Spleen (tissue), 11 donors: ENCODE measurements around the gene CIPC. TPM values are rescaled to one million over a fixed set of nuclear protein-coding genes. Genes with fewer than 3 reads are reported as not detected.

ENCODE experiments used
- DNase-seq: peaks from one replicate; pipeline ENCODE4 v3.0.0-alpha.2; 2020
- H3K27ac ChIP-seq, 8 donors: fragments of 200-600 bp; sonication (generic) in 7 of 8; 1 replicate in 4 of 8; 2 replicates in 4 of 8; pipeline versions ENCODE4 v1.5.0 to v1.8.0; 2016 to 2021; ENCODE audit warnings: inconsistent platforms in 4 of 8, mild to moderate bottlenecking in 4 of 8, moderate library complexity in 1 of 8
- H3K27me3 ChIP-seq, 7 donors: fragments of 200-600 bp; sonication (generic) in 6 of 7; replicated peaks in 1 of 7; 1 replicate in 4 of 7; 2 replicates in 3 of 7; pipeline versions ENCODE4 v1.5.0 to v1.8.0; 2016 to 2021; ENCODE audit warnings: inconsistent platforms in 3 of 7, mild to moderate bottlenecking in 1 of 7
- H3K36me3 ChIP-seq, 6 donors: fragments of 200-600 bp; sonication (generic) in 5 of 6; 1 replicate in 4 of 6; 2 replicates in 2 of 6; pipeline versions ENCODE4 v1.5.0 to v1.8.0; 2016 to 2021; ENCODE audit warnings: inconsistent platforms in 2 of 6
- H3K4me1 ChIP-seq, 6 donors: fragments of 200-600 bp; sonication (generic) in 5 of 6; 1 replicate in 3 of 6; 2 replicates in 3 of 6; pipeline versions ENCODE4 v1.5.0 to v1.8.0; 2016 to 2021; ENCODE audit warnings: inconsistent platforms in 3 of 6
- H3K4me3 ChIP-seq, 8 donors: fragments of 200-600 bp; sonication (generic) in 7 of 8; 1 replicate in 4 of 8; 2 replicates in 4 of 8; pipeline versions ENCODE4 v1.5.0 to v1.8.0; 2016 to 2021; ENCODE audit warnings: inconsistent platforms in 4 of 8, mild to moderate bottlenecking in 4 of 8, moderate library complexity in 2 of 8
- H3K9me3 ChIP-seq, 8 donors: fragments of 200-600 bp; sonication (generic) in 7 of 8; 1 replicate in 4 of 8; 2 replicates in 4 of 8; pipeline versions ENCODE4 v1.5.0 to v1.8.0; 2016 to 2021; ENCODE audit warnings: inconsistent platforms in 4 of 8
- POLR2A ChIP-seq, 3 donors: fragments of 450-650 bp; IDR thresholded peaks; one replicate each; pipeline ENCODE4 v1.5.1; 2017; ENCODE audit warnings: antibody characterized with exemption in 3 of 3, mild to moderate bottlenecking in 1 of 3
- POLR2AphosphoS5 ChIP-seq, 3 donors: sonication (generic); formaldehyde crosslinking; IDR thresholded peaks; one replicate each; pipeline ENCODE4 v1.5.1; 2017; ENCODE audit warnings: antibody characterized with exemption in 3 of 3
- WGBS, 5 donors: extraction: QIAGEN DNeasy Blood & Tissue Kit in 3 of 5; methylation state at CpG; one replicate each; pipeline versions ENCODE4 v1.1.5 to v1.1.7; 2013 to 2018; 5-methylcytosine and 5-hydroxymethylcytosine counted together
- intact Hi-C: fragments of 100-400 bp; cut with DNase I; formaldehyde crosslinking; loops from one replicate; pipeline ENCODE4 v1.15.0; 2023; ENCODE audit warnings: low total_unique reads
- polyA plus RNA-seq, 3 donors: library from polyadenylated mRNA; stranded (reverse); fragments of 200-250 nt; gene quantifications; one replicate each; pipeline ENCODE4 v1.2.1, GENCODE V29; 2013
- total RNA-seq, 7 donors: library from RNA; depleted of rRNA in 3 of 7; stranded (reverse); fragments of >200 nt in 3 of 7; fragmentation: NEBNext Ultra II Directional in 4 of 7; extraction: Animal tissue kit (Norgen Biotek cat#: 25700) in 4 of 7; gene quantifications; one replicate each; pipeline versions ENCODE4 v1.1.0 to v1.2.1, GENCODE V29; 2016 to 2021
- TF ChIP-seq, protein P1 (sequence below), 11 experiments: fragments of 200-600 bp in 7 of 11; fragments of 450-650 bp in 4 of 11; sonication (generic) in 4 of 11; IDR thresholded peaks in 8 of 11; conservative IDR thresholded peaks in 3 of 11; 1 replicate in 7 of 11; 2 replicates in 4 of 11; pipeline versions ENCODE4 v1.4.0 to v1.8.0; 2016 to 2021; ENCODE audit warnings: antibody characterized with exemption in 11 of 11, inconsistent platforms in 4 of 11, mild to moderate bottlenecking in 1 of 11
- donor health status: healthy with polysubstance abuse.
- donor health status: DM: no; HTN: no; CAD: no; lungs with moderate emphysema.
- donor health status: DM: no; HTN: no; CAD: no.
- donor health status: Bipolar disorder and iron deficiency.
- donor health status: healthy.
- donor health status: DM: no; HTN: no; CAD: no.
- donor health status: DM: yes; HTN: yes; CAD: no.

CIPC gene
- total and polyA plus RNA-seq, 10 donors = 4.2 to 33.8 (median 17.7) TPM

DNA sequence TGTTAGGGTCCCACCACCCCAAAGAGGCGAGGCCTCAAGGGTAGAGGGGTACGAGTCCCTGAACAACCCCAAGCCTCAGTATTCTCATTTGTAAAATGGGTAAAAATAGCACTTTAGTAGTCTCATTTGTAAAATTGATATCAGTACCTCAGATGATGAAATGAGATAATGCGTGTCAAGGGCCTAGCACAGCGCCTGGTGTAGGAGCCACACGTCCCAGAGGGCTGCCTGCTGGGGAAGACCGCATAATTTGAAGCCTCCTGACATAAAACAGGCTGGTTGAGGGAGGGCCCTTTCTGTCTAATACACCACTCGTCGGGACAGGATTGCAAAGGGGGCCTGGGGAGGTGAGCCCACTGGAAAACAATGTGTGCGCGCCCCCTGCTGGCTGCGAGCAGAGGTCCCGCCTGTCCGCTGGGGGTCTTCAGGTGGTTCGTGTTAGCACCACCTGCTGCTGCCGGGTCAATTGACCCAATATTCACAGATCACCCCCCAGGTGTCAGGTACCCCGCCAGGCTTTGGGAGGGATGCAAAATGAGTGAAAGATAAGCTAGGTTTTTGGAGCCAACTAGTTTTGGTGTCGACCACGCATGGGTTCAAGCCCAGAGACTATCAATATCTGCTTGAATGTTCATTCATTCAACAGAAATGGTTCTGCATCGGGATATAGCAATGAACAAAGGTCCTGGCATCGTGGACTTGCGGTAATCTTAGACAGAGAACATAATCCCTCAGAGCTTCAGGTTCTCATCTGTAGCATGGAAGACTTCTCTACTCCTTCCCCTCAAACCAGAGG lies 44.8 kb upstream of the CIPC start:
- no peak for TF ChIP-seq POLR2A (IDR thresholded peaks at IDR 0.05)
- TF ChIP-seq POLR2AphosphoS5 (IDR thresholded peaks at IDR 0.05) = peak; percentile 7 to 68 (median 63)
- TF ChIP-seq, protein P1, sequence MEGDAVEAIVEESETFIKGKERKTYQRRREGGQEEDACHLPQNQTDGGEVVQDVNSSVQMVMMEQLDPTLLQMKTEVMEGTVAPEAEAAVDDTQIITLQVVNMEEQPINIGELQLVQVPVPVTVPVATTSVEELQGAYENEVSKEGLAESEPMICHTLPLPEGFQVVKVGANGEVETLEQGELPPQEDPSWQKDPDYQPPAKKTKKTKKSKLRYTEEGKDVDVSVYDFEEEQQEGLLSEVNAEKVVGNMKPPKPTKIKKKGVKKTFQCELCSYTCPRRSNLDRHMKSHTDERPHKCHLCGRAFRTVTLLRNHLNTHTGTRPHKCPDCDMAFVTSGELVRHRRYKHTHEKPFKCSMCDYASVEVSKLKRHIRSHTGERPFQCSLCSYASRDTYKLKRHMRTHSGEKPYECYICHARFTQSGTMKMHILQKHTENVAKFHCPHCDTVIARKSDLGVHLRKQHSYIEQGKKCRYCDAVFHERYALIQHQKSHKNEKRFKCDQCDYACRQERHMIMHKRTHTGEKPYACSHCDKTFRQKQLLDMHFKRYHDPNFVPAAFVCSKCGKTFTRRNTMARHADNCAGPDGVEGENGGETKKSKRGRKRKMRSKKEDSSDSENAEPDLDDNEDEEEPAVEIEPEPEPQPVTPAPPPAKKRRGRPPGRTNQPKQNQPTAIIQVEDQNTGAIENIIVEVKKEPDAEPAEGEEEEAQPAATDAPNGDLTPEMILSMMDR (IDR thresholded peaks at IDR 0.05 in 8 of 11, conservative IDR thresholded peaks at IDR 0.05 in 3 of 11) = peak; percentile 83 to 97 (median 93)
- Histone ChIP-seq H3K27ac (peak overlapping the region in 4 of 8 donors; percentile 50 to 83 (median 80)), H3K4me1 (peaks cover 0 to 38% (median 22%) of the 10 kb centered on the region in 6 donors), H3K36me3 (no peaks in the 10 kb centered on the region), H3K4me3 (no peak overlapping the region), H3K27me3 (no peaks in the 10 kb centered on the region), H3K9me3 (peaks cover 0 to 10% (median 9%) of the 10 kb centered on the region in 8 donors)
- intact Hi-C loops = loop anchor here (2.0 kb wide), 1 partner anchor 140 kb away; no protein-coding TSS in a partner anchor
- DNase-seq = peak; percentile 94
- WGBS, 5 donors = 34 to 39% (median 37%) methylated on average over 21 of the region's 21 CpGs

DNA sequence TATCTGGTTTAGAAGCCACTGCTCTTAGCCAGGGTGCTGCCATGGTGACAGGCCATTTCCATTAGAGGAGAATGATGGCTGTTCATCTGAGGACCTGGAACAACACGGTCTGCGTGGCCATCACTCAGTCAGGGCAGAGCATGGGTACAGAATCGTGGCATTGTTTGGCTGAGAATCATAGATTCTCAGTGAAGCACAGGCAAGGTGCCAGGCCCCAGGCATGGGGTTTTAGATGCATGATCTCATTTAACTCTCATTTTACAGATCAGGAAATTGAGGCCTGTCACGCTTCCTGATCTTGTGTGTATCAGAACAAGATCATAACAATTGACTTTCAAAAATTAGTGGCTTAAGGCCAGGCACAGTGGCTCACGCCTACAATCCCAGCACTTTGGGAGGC lies 42.8 kb upstream of the CIPC start:
- DNase-seq = no peak
- Histone ChIP-seq H3K4me3 (no peak overlapping the region), H3K27me3 (no peaks in the 10 kb centered on the region), H3K36me3 (no peaks in the 10 kb centered on the region), H3K4me1 (peaks cover 0 to 39% (median 20%) of the 10 kb centered on the region in 6 donors), H3K9me3 (peaks cover 0 to 10% (median 9%) of the 10 kb centered on the region in 8 donors), H3K27ac (no peak overlapping the region)
- TF ChIP-seq, protein P1 (IDR thresholded peaks at IDR 0.05 in 8 of 11, conservative IDR thresholded peaks at IDR 0.05 in 3 of 11) = no peak
- TF ChIP-seq POLR2AphosphoS5 (IDR thresholded peaks at IDR 0.05) (no peak), POLR2A (IDR thresholded peaks at IDR 0.05) (no peak)
- WGBS, 5 donors = 82 to 89% (median 85%) methylated on average over 5 of the region's 5 CpGs
- intact Hi-C loops = no loop called here

GRCh38 chr14:77055981-77056380 lies 42.1 kb upstream of the CIPC start:
- H3K9me3 ChIP-seq = peaks cover 0 to 10% (median 9%) of the 10 kb centered on the region in 8 donors
- H3K4me3 ChIP-seq = no peak overlapping the region
- 83 to 91% (median 88%) methylated on average over 3 of the region's 3 CpGs for WGBS, 5 donors
- no peak for TF ChIP-seq POLR2A (IDR thresholded peaks at IDR 0.05)
- TF ChIP-seq, protein P1 (IDR thresholded peaks at IDR 0.05 in 8 of 11, conservative IDR thresholded peaks at IDR 0.05 in 3 of 11) = no peak
- no peak for TF ChIP-seq POLR2AphosphoS5 (IDR thresholded peaks at IDR 0.05)
- no peaks in the 10 kb centered on the region for H3K36me3 ChIP-seq
- intact Hi-C loops = no loop called here
- no peak overlapping the region for H3K27ac ChIP-seq
- DNase-seq = no peak
- H3K4me1 ChIP-seq = peaks cover 0 to 32% (median 14%) of the 10 kb centered on the region in 6 donors
- H3K27me3 ChIP-seq = no peaks in the 10 kb centered on the region

DNA sequence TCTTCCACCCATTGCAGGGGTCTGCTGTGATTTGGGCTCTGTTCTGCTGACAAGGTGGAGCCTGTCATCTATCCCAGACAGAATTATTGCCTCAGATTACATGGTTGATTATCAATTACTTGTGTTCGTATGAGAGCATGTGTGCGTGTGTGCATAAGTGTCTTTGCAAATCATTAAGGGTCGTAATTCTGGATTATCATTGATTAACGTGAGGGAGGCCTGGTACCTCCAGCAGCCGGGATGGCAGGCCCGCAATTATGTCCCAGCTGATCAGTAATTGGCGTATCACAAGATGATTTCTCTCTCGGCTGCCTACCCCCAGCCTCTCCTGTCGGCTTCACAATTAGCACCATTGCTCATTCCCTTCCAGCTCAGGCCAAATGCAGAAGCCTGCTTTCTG lies 39.9 kb upstream of the CIPC start:
- H3K27ac ChIP-seq = no peak overlapping the region
- no peak for DNase-seq
- H3K4me1 ChIP-seq = peaks cover 0 to 11% (median 4%) of the 10 kb centered on the region in 6 donors
- TF ChIP-seq POLR2A (IDR thresholded peaks at IDR 0.05) = no peak
- TF ChIP-seq, protein P1 (IDR thresholded peaks at IDR 0.05 in 8 of 11, conservative IDR thresholded peaks at IDR 0.05 in 3 of 11) = no peak
- TF ChIP-seq POLR2AphosphoS5 (IDR thresholded peaks at IDR 0.05) = no peak
- H3K36me3 ChIP-seq = no peaks in the 10 kb centered on the region
- intact Hi-C loops = no loop called here
- peaks cover 0 to 10% (median 9%) of the 10 kb centered on the region in 8 donors for H3K9me3 ChIP-seq
- no peaks in the 10 kb centered on the region for H3K27me3 ChIP-seq
- 90 to 97% (median 91%) methylated on average over 9 of the region's 9 CpGs for WGBS, 5 donors
- no peak overlapping the region for H3K4me3 ChIP-seq
